K562 (cell line): Measurements from ENCODE around the gene MOB3C. TPM values are rescaled to one million over a fixed set of nuclear protein-coding genes. Genes with fewer than 3 reads are reported as not detected.

ENCODE experiments used
- ATAC-seq: fragments of 200-7000 bp; cut with Tn5 transposase; 3 replicates; pipeline ENCODE4 v1.9.1; 2020; ENCODE audit warnings: moderate library complexity
- BruUV-seq: library from RNA; stranded (reverse); fragments of 400-500 nt; replicated peaks from 2 replicates; lab custom pipeline; 2021; lab: Mats Ljungman, UMichigan
- CTCF ChIA-PET: fragments of 300-600 bp; formaldehyde crosslinking; extraction: SDS; loops from one replicate; lab custom pipeline; 2021; ENCODE audit warnings: low intra/inter-chr PET ratio; lab: Yijun Ruan, JAX
- POLR2A ChIA-PET: fragments of 300-600, 350-650 bp; sonication (Branson Sonifier 250); formaldehyde crosslinking; extraction: SDS; loops from one replicate; lab custom pipeline; 2021; ENCODE audit warnings: antibody characterized with exemption, inconsistent platforms; lab: Yijun Ruan, JAX
- DNase-seq, 4 experiments: peaks; one replicate each; pipeline versions ENCODE4 v3.0.0 to v3.0.0-alpha.2; 2011 to 2018; ENCODE audit warnings: low spot score in 3 of 4, mixed read lengths in 3 of 4; ENCODE audit errors: extremely low read depth in 1 of 4
- FAIRE-seq: peaks from 2 replicates; lab custom pipeline; 2011; peaks lifted over from hg19 to GRCh38; lab: Jason Lieb, UNC
- H2AFZ ChIP-seq: 2 replicates; pipeline ENCODE4 v1.6.0; 2011; ENCODE audit warnings: low read depth, low read length, control low read depth, inconsistent platforms
- H3K27ac ChIP-seq: fragments of 200-600 bp; 3 replicates; pipeline ENCODE4 v1.8.0; 2011; ENCODE audit warnings: low read depth, mild to moderate bottlenecking, control low read depth, inconsistent platforms, low read length, moderate library complexity, mixed read lengths; ENCODE audit errors: extremely low read depth
- H3K27me3 ChIP-seq, 2 experiments: fragments of 300-600 bp in 1 of 2; 2 replicates in 1 of 2; 3 replicates in 1 of 2; pipeline versions ENCODE4 v1.6.0 to v1.8.0; 2011; ENCODE audit warnings: inconsistent platforms in 2 of 2, low read length in 2 of 2, mild to moderate bottlenecking in 1 of 2, mixed read lengths in 1 of 2, moderate library complexity in 1 of 2; ENCODE audit not compliant: control insufficient read depth in 2 of 2, insufficient read depth in 2 of 2
- H3K36me3 ChIP-seq: fragments of 300-600 bp; 3 replicates; pipeline ENCODE4 v1.8.0; 2011; ENCODE audit warnings: mild to moderate bottlenecking, low read length, inconsistent platforms; ENCODE audit not compliant: control insufficient read depth, insufficient read depth
- H3K4me1 ChIP-seq, 2 experiments: fragments of 200-600 bp in 1 of 2; replicated peaks in 1 of 2; 2 replicates in 1 of 2; 3 replicates in 1 of 2; pipeline versions ENCODE4 v1.5.1 to v1.8.0; 2011; ENCODE audit warnings: inconsistent platforms in 2 of 2, low read length in 2 of 2, mild to moderate bottlenecking in 1 of 2, mixed read lengths in 1 of 2, moderate library complexity in 1 of 2; ENCODE audit not compliant: control insufficient read depth in 2 of 2, insufficient read depth in 2 of 2
- H3K4me2 ChIP-seq: 2 replicates; pipeline ENCODE4 v1.6.1; 2011; ENCODE audit warnings: low read length, control low read depth, inconsistent platforms, mixed read lengths; ENCODE audit not compliant: insufficient read depth
- H3K4me3 ChIP-seq: fragments of 200-600 bp; sonication (generic), shearing (Covaris generic); 2 replicates; pipeline ENCODE4 v1.5.1; 2016; ENCODE audit warnings: control low read depth, inconsistent platforms
- H3K79me2 ChIP-seq: fragments of 200-600 bp; 3 replicates; pipeline ENCODE4 v1.8.0; 2011; ENCODE audit warnings: low read length, inconsistent platforms; ENCODE audit not compliant: control insufficient read depth, insufficient read depth
- H3K9ac ChIP-seq, 2 experiments: 2 replicates each; pipeline versions ENCODE4 v1.6.0 to v1.6.1; 2011; ENCODE audit warnings: low read depth in 2 of 2, low read length in 2 of 2, control low read depth in 1 of 2, inconsistent platforms in 1 of 2, mild to moderate bottlenecking in 1 of 2, mixed read lengths in 1 of 2; ENCODE audit not compliant: insufficient read depth in 1 of 2
- H3K9me1 ChIP-seq: one replicate; pipeline ENCODE4 v1.6.0; 2011; ENCODE audit warnings: inconsistent platforms, mild to moderate bottlenecking, low read length, moderate library complexity; ENCODE audit not compliant: control insufficient read depth, insufficient read depth
- H3K9me3 ChIP-seq: replicated peaks from 2 replicates; pipeline ENCODE4 v1.5.1; 2011; ENCODE audit warnings: low read depth, low read length, inconsistent platforms; ENCODE audit not compliant: control insufficient read depth, insufficient read depth
- H4K20me1 ChIP-seq: replicated peaks from 2 replicates; pipeline ENCODE4 v1.6.1; 2011; ENCODE audit warnings: low read length, inconsistent platforms, mixed read lengths; ENCODE audit not compliant: control insufficient read depth, insufficient read depth
- DNMT1 ChIP-seq: fragments of 450-650 bp; IDR thresholded peaks from 2 replicates; pipeline ENCODE4 v1.6.1; 2016; ENCODE audit warnings: antibody characterized with exemption, mild to moderate bottlenecking
- HNRNPUL1 ChIP-seq: fragments of 200-400 bp; formaldehyde crosslinking; IDR thresholded peaks from 2 replicates; pipeline ENCODE4 v1.6.1; 2017; ENCODE audit warnings: low read length
- NR1H2 ChIP-seq: sonication (generic); formaldehyde crosslinking; IDR thresholded peaks from 2 replicates; pipeline ENCODE4 v1.4.0; 2020; ENCODE audit warnings: mild to moderate bottlenecking, missing genetic modification reagents
- NR2C2 ChIP-seq, 2 experiments: fragments of 200-800 bp in 1 of 2; sonication (Bioruptor generic) in 1 of 2; sonication (generic) in 1 of 2; formaldehyde crosslinking in 1 of 2; IDR thresholded peaks; 2 replicates each; pipeline versions ENCODE4 v1.6.1 to v1.8.0; 2016 to 2022; ENCODE audit warnings: mild to moderate bottlenecking in 1 of 2, missing compliant biosample characterization in 1 of 2, missing genetic modification characterization in 1 of 2, missing genetic modification reagents in 1 of 2
- PATZ1 ChIP-seq: fragments of 250-450 bp; sonication (Bioruptor Pico); IDR thresholded peaks from 2 replicates; pipeline ENCODE4 v1.5.0; 2020; ENCODE audit warnings: mild to moderate bottlenecking, borderline replicate concordance
- RFX1 ChIP-seq: fragments of 450-650 bp; IDR thresholded peaks from 2 replicates; pipeline ENCODE4 v1.6.1; 2016; ENCODE audit warnings: mild to moderate bottlenecking, moderate library complexity
- SPI1 ChIP-seq: IDR thresholded peaks from 2 replicates; pipeline ENCODE4 v1.6.1; 2011; ENCODE audit warnings: low read depth, low read length, control low read depth, borderline replicate concordance
- TAL1 ChIP-seq: fragments of 450-650 bp; IDR thresholded peaks from 2 replicates; pipeline ENCODE4 v1.6.1; 2016; ENCODE audit warnings: mild to moderate bottlenecking
- THAP12 ChIP-seq: fragments of 250-450 bp; sonication (Bioruptor Pico); IDR thresholded peaks from 2 replicates; pipeline ENCODE4 v1.9.0; 2021; ENCODE audit warnings: mild to moderate bottlenecking, inconsistent platforms
- ZC3H8 ChIP-seq: fragments of 450-650 bp; IDR thresholded peaks from 2 replicates; pipeline ENCODE4 v1.6.1; 2017
- ZKSCAN1 ChIP-seq: fragments of 150-350 bp; IDR thresholded peaks from 2 replicates; pipeline ENCODE4 v1.6.1; 2016; ENCODE audit warnings: low read depth, low read length
- ZMIZ1 ChIP-seq, 2 experiments: fragments of 150-350 bp in 1 of 2; IDR thresholded peaks; 2 replicates each; pipeline ENCODE4 v1.6.1; 2012 to 2016; ENCODE audit warnings: low read depth in 2 of 2, low read length in 2 of 2, mild to moderate bottlenecking in 1 of 2, moderate library complexity in 1 of 2
- ZNF165 ChIP-seq: fragments of 250-450 bp; sonication (Bioruptor Pico); IDR thresholded peaks from 2 replicates; pipeline ENCODE4 v1.4.0; 2020; ENCODE audit warnings: borderline replicate concordance
- ZNF354B ChIP-seq: fragments of 250-450 bp; sonication (Bioruptor Pico); IDR thresholded peaks from 2 replicates; pipeline ENCODE4 v1.4.0; 2020
- ZNF766 ChIP-seq: fragments of 200-800 bp; sonication (Bioruptor generic); conservative IDR thresholded peaks from 2 replicates; pipeline ENCODE4 v1.6.1; 2016; ENCODE audit warnings: missing genetic modification characterization, missing compliant biosample characterization
- WGBS: fragments of 100-300 bp; shearing (Covaris generic); methylation state at CpG from one replicate; pipeline ENCODE4 v1.1.6; 2016; ENCODE audit warnings: low coverage, mixed read lengths; ENCODE audit not compliant: insufficient coverage; ENCODE audit errors: missing lambda C conversion rate; 5-methylcytosine and 5-hydroxymethylcytosine counted together
- in situ Hi-C: fragments of 300-500 bp; cut with MboI; formaldehyde crosslinking; loops from 4 replicates; pipeline ENCODE4 v1.15.0; 2018; ENCODE audit warnings: inconsistent platforms, mixed read lengths
- intact Hi-C: fragments of 100-400 bp; cut with micrococcal nuclease; formaldehyde crosslinking; loops from 2 replicates; pipeline ENCODE4 v1.14.2; 2022
- polyA plus RNA-seq, 8 experiments: library from polyadenylated mRNA; depleted of rRNA in 4 of 8; stranded (reverse) in 5 of 8; unstranded in 3 of 8; fragments of >200 nt; fragmentation: Nextera tagmentation in 2 of 8; fragmentation: Illumina TruSeq in 1 of 8; extraction: Ambion mirVana in 2 of 8; extraction: Trizol in 1 of 8; gene quantifications; 2 replicates each; pipeline versions ENCODE4 v1.2.1 to v1.2.3, GENCODE V29; 2011 to 2014; ENCODE audit warnings: inconsistent platforms in 1 of 8, missing spikeins in 1 of 8
- total RNA-seq, 7 experiments: library from RNA; depleted of rRNA in 6 of 7; stranded (reverse); fragments of >200 nt in 6 of 7; fragmentation: Illumina TruSeq in 2 of 7; extraction: Trizol in 2 of 7; gene quantifications; 2 replicates each; pipeline versions ENCODE4 v1.2.1 to v1.2.3, GENCODE V29; 2011 to 2021; ENCODE audit warnings: low replicate concordance in 1 of 7

The MOB3C gene
- total and polyA plus RNA-seq, 9 of the 15 experiments (the other 6 are each of a cell fraction or from before 2014, with no cell fraction given), result 1.0 to 7.5 (median 3.7) TPM

DNA sequence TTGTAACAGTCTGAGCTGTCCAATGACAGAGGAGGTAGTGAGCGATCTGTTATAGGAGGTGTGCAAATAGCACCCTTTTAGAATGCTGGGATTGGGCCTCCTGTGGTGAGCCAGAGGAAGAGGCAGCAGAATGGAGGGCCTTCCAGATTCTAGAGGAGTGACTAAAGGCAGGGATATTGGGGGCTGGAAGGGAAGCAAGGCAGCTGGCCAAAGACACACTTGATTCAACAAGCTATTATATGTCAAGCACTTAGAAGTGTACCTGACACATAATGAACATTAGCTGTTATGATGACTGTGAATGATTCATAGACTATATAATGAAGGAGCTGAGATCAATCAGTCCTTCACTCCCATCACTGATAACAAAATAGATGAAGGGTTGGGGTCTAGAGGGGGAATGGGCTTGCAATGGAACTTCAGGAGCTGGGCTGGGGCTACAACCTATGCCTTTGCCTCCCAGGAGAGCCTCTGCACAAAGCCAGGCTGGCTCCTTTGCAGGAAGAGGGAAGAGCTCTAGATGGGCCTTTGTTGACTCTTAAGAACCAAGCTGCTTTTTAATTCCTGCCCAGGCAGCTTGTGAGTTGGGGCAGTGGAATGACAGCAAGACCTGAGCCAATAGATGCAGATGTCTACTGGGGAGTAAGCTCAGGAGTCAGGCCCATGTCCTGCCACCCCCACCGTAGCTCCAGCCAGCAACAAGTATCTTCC, 10.2 kb downstream of the MOB3C start:
- no peaks in the 10 kb centered on the region for H3K27me3 ChIP-seq
- H4K20me1 ChIP-seq, result no peaks in the 10 kb centered on the region; the same call in 1 of the 2 replicates
- H3K4me3 ChIP-seq, result no peak overlapping the region
- DNase-seq (no peak), FAIRE-seq (no peak), ATAC-seq (no peak)
- peaks cover 7 to 14% of the 10 kb centered on the region in 2 experiments; a peak in 4 of 5 replicates for H3K4me1 ChIP-seq
- TF ChIP-seq NR2C2 (CRISPR knock-in tag; IDR thresholded peaks at IDR 0.05) (no peak), NR2C2 (tag; IDR thresholded peaks at IDR 0.05) (no peak), HNRNPUL1 (no peak), ZC3H8 (no peak), SPI1 (no peak), ZMIZ1 (IDR thresholded peaks at IDR 0.05; ENCODE audit: low read depth in 2 of 2, low read length in 2 of 2) (no peak), NR1H2 (no peak), THAP12 (no peak), PATZ1 (CRISPR knock-in tag) (no peak), ZNF766 (CRISPR knock-in tag) (no peak), RFX1 (no peak), DNMT1 (no peak), TAL1 (no peak), ZNF354B (CRISPR knock-in tag) (no peak), ZKSCAN1 (no peak), ZNF165 (CRISPR knock-in tag) (no peak)
- H2AFZ ChIP-seq, result no peak overlapping the region
- WGBS, result 74% methylated on average over 2 of the region's 2 CpGs
- no peak overlapping the region for H3K9ac ChIP-seq
- no TSS peak for BruUV-seq
- in situ Hi-C loops, result no loop called here
- intact Hi-C loops, result no loop called here
- no peak overlapping the region for H3K4me2 ChIP-seq
- H3K9me3 ChIP-seq, result no peaks in the 10 kb centered on the region
- H3K36me3 ChIP-seq, result peaks cover 4% of the 10 kb centered on the region; the same call in 1 of the 3 replicates
- ChIA-PET CTCF (no interaction called here), POLR2A (interaction anchor here (0.6 to 4.1 kb wide), 7 partner anchors 10 to 126 kb away, joined by 3 to 38 read pairs (median 4); partner anchors contain the start of gene MOB3C)
- peaks cover 14% of the 10 kb centered on the region for H3K79me2 ChIP-seq
- H3K9me1 ChIP-seq, result no peaks in the 10 kb centered on the region
- no peak overlapping the region for H3K27ac ChIP-seq
